ENCODE data around the gene EXOC6B.

GRCh38 chr2:72819501-72819900 lies 6.3 kb downstream of the EXOC6B start:
- no peak for TF ChIP-seq CTCF (IDR thresholded peaks at IDR 0.05)
- TF ChIP-seq POLR2A (IDR thresholded peaks at IDR 0.05): no peak

Measured in body of pancreas (tissue), 4 donors.